GM12878 (cell line): ENCODE measurements around the gene BRD3. TPM values are rescaled to one million over a fixed set of nuclear protein-coding genes. Genes with fewer than 3 reads are reported as not detected.
"Not testable (repeated sequence)": the region's sequence is repeated elsewhere in the genome, so short reads cannot be mapped to it uniquely, and the experiment has no call there.

ENCODE experiments used
- ATAC-seq: fragments of 200-7000 bp; cut with Tn5 transposase; 3 replicates; pipeline ENCODE4 v1.9.1; 2020; ENCODE audit warnings: mild to moderate bottlenecking, moderate library complexity
- BruUV-seq: library from RNA; stranded (reverse); fragments of 400-500 nt; replicated peaks from 2 replicates; lab custom pipeline; 2021; lab: Mats Ljungman, UMichigan
- CTCF ChIA-PET: fragments of 300-600 bp; sonication (Branson Sonifier 250); formaldehyde crosslinking; extraction: SDS; loops from one replicate; lab custom pipeline; 2021; ENCODE audit warnings: inconsistent platforms; lab: Yijun Ruan, JAX
- POLR2A ChIA-PET: fragments of 350-600 bp; formaldehyde crosslinking; extraction: SDS; loops from one replicate; lab custom pipeline; 2021; ENCODE audit warnings: inconsistent platforms; lab: Charles Lee
- RAD21 ChIA-PET: fragments of 300-600 bp; sonication (Branson Sonifier 250); formaldehyde crosslinking; loops from one replicate; lab custom pipeline; 2023; ENCODE audit warnings: antibody characterized with exemption; ENCODE audit not compliant: unreplicated experiment; lab: Charles Lee
- SMC1A ChIA-PET: fragments of 300-600 bp; sonication (Branson Sonifier 250); formaldehyde crosslinking; loops from one replicate; lab custom pipeline; 2023; ENCODE audit not compliant: unreplicated experiment, uncharacterized antibody; lab: Charles Lee
- DNase-seq: peaks from one replicate; pipeline ENCODE4 v3.0.0-alpha.2; 2011; ENCODE audit warnings: low read depth, low spot score
- FAIRE-seq: peaks from 3 replicates; lab custom pipeline; 2011; peaks lifted over from hg19 to GRCh38; lab: Jason Lieb, UNC
- H2AFZ ChIP-seq: 2 replicates; pipeline ENCODE4 v1.6.0; 2011; ENCODE audit warnings: low read depth, low read length, control low read depth; ENCODE audit not compliant: control insufficient read depth
- H3K27ac ChIP-seq: 2 replicates; pipeline ENCODE4 v1.5.1; 2011; ENCODE audit warnings: control low read depth; ENCODE audit not compliant: control insufficient read depth, insufficient read depth
- H3K27me3 ChIP-seq, 2 experiments: replicated peaks in 1 of 2; 2 replicates each; pipeline versions ENCODE4 v1.6.0 to v1.6.1; 2011; ENCODE audit warnings: low read length in 1 of 2; ENCODE audit not compliant: control insufficient read depth in 2 of 2, insufficient read depth in 2 of 2
- H3K36me3 ChIP-seq, 2 experiments: 2 replicates each; pipeline ENCODE4 v1.5.1; 2011; ENCODE audit warnings: low read length in 1 of 2; ENCODE audit not compliant: control insufficient read depth in 2 of 2, insufficient read depth in 2 of 2
- H3K4me1 ChIP-seq: 2 replicates; pipeline ENCODE4 v1.6.1; 2011; ENCODE audit warnings: mild to moderate bottlenecking, low read length, moderate library complexity, mixed read lengths; ENCODE audit not compliant: control insufficient read depth, insufficient read depth
- H3K4me2 ChIP-seq: 2 replicates; pipeline ENCODE4 v1.6.0; 2011; ENCODE audit warnings: control low read depth; ENCODE audit not compliant: control insufficient read depth, insufficient read depth
- H3K4me3 ChIP-seq: fragments of 200-600 bp; sonication (generic); 2 replicates; pipeline ENCODE4 v1.5.1; 2016
- H3K79me2 ChIP-seq: 2 replicates; pipeline ENCODE4 v1.6.0; 2011; ENCODE audit warnings: low read length; ENCODE audit not compliant: control insufficient read depth, insufficient read depth
- H3K9ac ChIP-seq: 2 replicates; pipeline ENCODE4 v1.8.0; 2011; ENCODE audit warnings: low read length, control low read depth, mixed read lengths; ENCODE audit not compliant: control insufficient read depth, insufficient read depth
- H3K9me3 ChIP-seq: replicated peaks from 3 replicates; pipeline ENCODE4 v1.5.1; 2011; ENCODE audit warnings: mild to moderate bottlenecking, low read length; ENCODE audit not compliant: control insufficient read depth, insufficient read depth
- H4K20me1 ChIP-seq: 2 replicates; pipeline ENCODE4 v1.6.0; 2011; ENCODE audit not compliant: control insufficient read depth, insufficient read depth
- CBFB ChIP-seq: IDR thresholded peaks from 2 replicates; pipeline ENCODE4 v1.6.1; 2016; ENCODE audit warnings: antibody characterized with exemption, low read depth
- CHD4 ChIP-seq: fragments of 200-600 bp; sonication (generic); IDR thresholded peaks from 2 replicates; pipeline ENCODE4 v1.6.1; 2016; ENCODE audit warnings: mild to moderate bottlenecking
- E4F1 ChIP-seq: fragments of 450-650 bp; IDR thresholded peaks from 2 replicates; pipeline ENCODE4 v1.6.1; 2018; ENCODE audit warnings: borderline replicate concordance, mild to moderate bottlenecking; ENCODE audit not compliant: partially characterized antibody
- MTA3 ChIP-seq: IDR thresholded peaks from 2 replicates; pipeline ENCODE4 v1.6.1; 2012; ENCODE audit warnings: low read length, inconsistent platforms, borderline replicate concordance
- NRF1 ChIP-seq: conservative IDR thresholded peaks from 2 replicates; pipeline ENCODE4 v1.6.1; 2011; ENCODE audit warnings: mild to moderate bottlenecking, low read depth, low read length, improper control_type of control experiment
- SMC3 ChIP-seq: IDR thresholded peaks from 2 replicates; pipeline ENCODE4 v1.6.1; 2011; ENCODE audit warnings: low read length, improper control_type of control experiment, borderline replicate concordance
- SPI1 ChIP-seq: IDR thresholded peaks from 2 replicates; pipeline ENCODE4 v1.6.1; 2011; ENCODE audit warnings: low read depth, mild to moderate bottlenecking, low read length, moderate library complexity, borderline replicate concordance; ENCODE audit not compliant: insufficient read depth
- WGBS: methylation state at CpG from one replicate; pipeline ENCODE4 v1.1.6; 2016; ENCODE audit warnings: low lambda C conversion rate; ENCODE audit not compliant: insufficient replicate concordance, insufficient coverage; ENCODE audit errors: missing lambda C conversion rate; 5-methylcytosine and 5-hydroxymethylcytosine counted together
- in situ Hi-C: fragments of 300-500 bp; cut with MboI; formaldehyde crosslinking; loops from 9 replicates; pipeline ENCODE4 v1.14.3; 2018; ENCODE audit warnings: mixed read lengths
- intact Hi-C: fragments of 100-400 bp; cut with micrococcal nuclease; formaldehyde crosslinking; loops from one replicate; pipeline ENCODE4 v1.14.2; 2022; ENCODE audit not compliant: unreplicated experiment
- polyA plus RNA-seq, 11 experiments: library from polyadenylated mRNA; depleted of rRNA in 4 of 11; unstranded in 6 of 11; stranded (reverse) in 5 of 11; fragments of >200 nt; fragmentation: Nextera tagmentation in 4 of 11; fragmentation: Illumina TruSeq in 1 of 11; extraction: Ambion mirVana in 4 of 11; extraction: Trizol in 1 of 11; gene quantifications; 1 replicate in 1 of 11; 2 replicates in 10 of 11; pipeline versions ENCODE4 v1.2.1 to v1.2.3, GENCODE V29; 2011 to 2016; ENCODE audit warnings: inconsistent platforms in 2 of 11, missing spikeins in 2 of 11, low read depth in 1 of 11
- total RNA-seq, 4 experiments: library from RNA; depleted of rRNA in 3 of 4; stranded (reverse); fragments of >200 nt in 3 of 4; fragmentation: Illumina TruSeq in 1 of 4; extraction: Trizol in 1 of 4; gene quantifications; 2 replicates each; pipeline versions ENCODE4 v1.2.1 to v1.2.3, GENCODE V29; 2013 to 2021
- TF ChIP-seq, protein P1 (sequence below): fragments of 450-650 bp; IDR thresholded peaks from 2 replicates; pipeline ENCODE4 v1.6.1; 2017; ENCODE audit warnings: mild to moderate bottlenecking
- TF ChIP-seq, protein P2 (sequence below): IDR thresholded peaks from 2 replicates; pipeline ENCODE4 v1.6.1; 2012; ENCODE audit warnings: low read depth, low read length, improper control_type of control experiment

Gene BRD3
- total and polyA plus RNA-seq, 10 of the 15 experiments (the other 5 are each of a cell fraction or from before 2014, with no cell fraction given) = 0.53 to 20.8 (median 4.8) TPM

DNA sequence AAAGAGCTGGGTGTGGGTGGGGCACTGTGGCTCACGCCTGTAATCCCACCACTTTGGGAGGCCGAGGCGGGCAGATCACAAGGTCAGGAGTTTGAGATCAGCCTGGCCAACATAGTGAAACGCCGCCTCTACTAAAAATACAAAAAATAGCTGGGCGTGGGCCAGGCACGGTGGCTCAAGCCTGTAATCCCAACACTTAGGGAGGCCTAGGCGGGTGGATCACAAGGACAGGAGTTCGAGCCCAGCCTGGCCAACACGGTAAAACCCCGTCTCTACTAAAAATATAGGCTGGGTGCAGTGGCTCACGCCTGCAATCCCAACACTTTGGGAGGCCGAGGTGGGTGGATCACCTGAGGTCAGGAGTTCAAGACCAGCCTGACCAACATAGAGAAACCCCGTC, 79.1 kb downstream of the BRD3 start:
- DNase-seq, H3K27ac ChIP-seq, BruUV-seq, H4K20me1 ChIP-seq, H3K27me3 ChIP-seq, FAIRE-seq, H3K9ac ChIP-seq, H3K9me3 ChIP-seq, in situ Hi-C loops, H3K36me3 ChIP-seq, H3K4me2 ChIP-seq, ATAC-seq, RAD21 ChIA-PET, H3K4me1 ChIP-seq, H2AFZ ChIP-seq: not testable (repeated sequence)
- intact Hi-C loops = loop anchor here (1.0 kb wide), 1 partner anchor 88 kb away; no protein-coding TSS in a partner anchor
- WGBS = 83% methylated on average over 14 of the region's 14 CpGs
- POLR2A ChIA-PET = interaction anchor here (0.6 to 0.9 kb wide), 4 partner anchors 32 to 440 kb away, joined by 3 to 9 read pairs (median 4); no protein-coding TSS in a partner anchor
- Histone ChIP-seq H3K4me3 (peak overlapping the region; percentile 32), H3K79me2 (peaks cover 85% of the 10 kb centered on the region)
- SMC1A ChIA-PET = interaction anchor here (1.0 to 1.3 kb wide), 3 partner anchors 20 to 77 kb away, joined by 3 read pairs; no protein-coding TSS in a partner anchor
- CTCF ChIA-PET = interaction anchor here (0.9 kb wide), 1 partner anchor 20 kb away, joined by 3 read pairs; no protein-coding TSS in a partner anchor

- H3K4me3 ChIP-seq = peak overlapping the region; percentile 32; the same call in 1 of the 2 replicates
- TF ChIP-seq, protein P1, sequence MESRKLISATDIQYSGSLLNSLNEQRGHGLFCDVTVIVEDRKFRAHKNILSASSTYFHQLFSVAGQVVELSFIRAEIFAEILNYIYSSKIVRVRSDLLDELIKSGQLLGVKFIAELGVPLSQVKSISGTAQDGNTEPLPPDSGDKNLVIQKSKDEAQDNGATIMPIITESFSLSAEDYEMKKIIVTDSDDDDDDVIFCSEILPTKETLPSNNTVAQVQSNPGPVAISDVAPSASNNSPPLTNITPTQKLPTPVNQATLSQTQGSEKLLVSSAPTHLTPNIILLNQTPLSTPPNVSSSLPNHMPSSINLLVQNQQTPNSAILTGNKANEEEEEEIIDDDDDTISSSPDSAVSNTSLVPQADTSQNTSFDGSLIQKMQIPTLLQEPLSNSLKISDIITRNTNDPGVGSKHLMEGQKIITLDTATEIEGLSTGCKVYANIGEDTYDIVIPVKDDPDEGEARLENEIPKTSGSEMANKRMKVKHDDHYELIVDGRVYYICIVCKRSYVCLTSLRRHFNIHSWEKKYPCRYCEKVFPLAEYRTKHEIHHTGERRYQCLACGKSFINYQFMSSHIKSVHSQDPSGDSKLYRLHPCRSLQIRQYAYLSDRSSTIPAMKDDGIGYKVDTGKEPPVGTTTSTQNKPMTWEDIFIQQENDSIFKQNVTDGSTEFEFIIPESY = no peak
- TF ChIP-seq MTA3 = no peak
- no peak for TF ChIP-seq CHD4
- TF ChIP-seq NRF1 = no peak
- TF ChIP-seq, protein P2, sequence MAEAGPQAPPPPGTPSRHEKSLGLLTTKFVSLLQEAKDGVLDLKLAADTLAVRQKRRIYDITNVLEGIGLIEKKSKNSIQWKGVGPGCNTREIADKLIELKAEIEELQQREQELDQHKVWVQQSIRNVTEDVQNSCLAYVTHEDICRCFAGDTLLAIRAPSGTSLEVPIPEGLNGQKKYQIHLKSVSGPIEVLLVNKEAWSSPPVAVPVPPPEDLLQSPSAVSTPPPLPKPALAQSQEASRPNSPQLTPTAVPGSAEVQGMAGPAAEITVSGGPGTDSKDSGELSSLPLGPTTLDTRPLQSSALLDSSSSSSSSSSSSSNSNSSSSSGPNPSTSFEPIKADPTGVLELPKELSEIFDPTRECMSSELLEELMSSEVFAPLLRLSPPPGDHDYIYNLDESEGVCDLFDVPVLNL = no peak
- TF ChIP-seq CBFB = no peak
- no peak for TF ChIP-seq E4F1
- TF ChIP-seq SMC3 = no peak
- TF ChIP-seq SPI1 = no peak
- DNase-seq (no peak), ATAC-seq (no peak), FAIRE-seq (no peak)
- H3K27ac ChIP-seq = no peak overlapping the region
- H3K9ac ChIP-seq = 0 out of 2 replicates have a peak overlapping the region, but pooled peaks have one; percentile 35
- in situ Hi-C loops (no loop called here), intact Hi-C loops (no loop called here)
- no peaks in the 10 kb centered on the region for H3K27me3 ChIP-seq
- peaks cover 6% of the 10 kb centered on the region for H3K4me1 ChIP-seq
- ChIA-PET CTCF (interaction anchor here (0.9 kb wide), 1 partner anchor 19 kb away, joined by 3 read pairs; no protein-coding TSS in a partner anchor), POLR2A (interaction anchor here (0.6 to 0.9 kb wide), 2 partner anchors 20 to 31 kb away, joined by 3 read pairs; no protein-coding TSS in a partner anchor), SMC1A (interaction anchor here (1.0 kb wide), 1 partner anchor 78 kb away, joined by 3 read pairs; no protein-coding TSS in a partner anchor), RAD21 (no interaction called here)
- no peaks in the 10 kb centered on the region; a peak in 2 of 4 replicates for H3K36me3 ChIP-seq
- no TSS peak for BruUV-seq
- H3K4me2 ChIP-seq = peak overlapping the region; percentile 15; the same call in 1 of the 2 replicates
- peaks cover 87% of the 10 kb centered on the region for H3K79me2 ChIP-seq
- 76% methylated on average over 16 of the region's 16 CpGs for WGBS
- peaks cover 6% of the 10 kb centered on the region; the same call in 1 of the 2 replicates for H4K20me1 ChIP-seq
- H2AFZ ChIP-seq = no peak overlapping the region
- no peaks in the 10 kb centered on the region for H3K9me3 ChIP-seq
Measured at GRCh38 chr9:133987946-133988665, 79.7 kb downstream of the BRD3 start.
